NCI-H2227 treated with DMSO at 0.1 percent for 48 hours (cell line): ENCODE results near the gene RCBTB2.
"Not testable (repeated sequence)": the region's sequence is repeated elsewhere in the genome, so short reads cannot be mapped to it uniquely, and the experiment has no call there.

Experiments
- DNase-seq: peaks from one replicate; lab custom pipeline; 2025; lab: John Stamatoyannopoulos, UW

RCBTB2 gene

DNA sequence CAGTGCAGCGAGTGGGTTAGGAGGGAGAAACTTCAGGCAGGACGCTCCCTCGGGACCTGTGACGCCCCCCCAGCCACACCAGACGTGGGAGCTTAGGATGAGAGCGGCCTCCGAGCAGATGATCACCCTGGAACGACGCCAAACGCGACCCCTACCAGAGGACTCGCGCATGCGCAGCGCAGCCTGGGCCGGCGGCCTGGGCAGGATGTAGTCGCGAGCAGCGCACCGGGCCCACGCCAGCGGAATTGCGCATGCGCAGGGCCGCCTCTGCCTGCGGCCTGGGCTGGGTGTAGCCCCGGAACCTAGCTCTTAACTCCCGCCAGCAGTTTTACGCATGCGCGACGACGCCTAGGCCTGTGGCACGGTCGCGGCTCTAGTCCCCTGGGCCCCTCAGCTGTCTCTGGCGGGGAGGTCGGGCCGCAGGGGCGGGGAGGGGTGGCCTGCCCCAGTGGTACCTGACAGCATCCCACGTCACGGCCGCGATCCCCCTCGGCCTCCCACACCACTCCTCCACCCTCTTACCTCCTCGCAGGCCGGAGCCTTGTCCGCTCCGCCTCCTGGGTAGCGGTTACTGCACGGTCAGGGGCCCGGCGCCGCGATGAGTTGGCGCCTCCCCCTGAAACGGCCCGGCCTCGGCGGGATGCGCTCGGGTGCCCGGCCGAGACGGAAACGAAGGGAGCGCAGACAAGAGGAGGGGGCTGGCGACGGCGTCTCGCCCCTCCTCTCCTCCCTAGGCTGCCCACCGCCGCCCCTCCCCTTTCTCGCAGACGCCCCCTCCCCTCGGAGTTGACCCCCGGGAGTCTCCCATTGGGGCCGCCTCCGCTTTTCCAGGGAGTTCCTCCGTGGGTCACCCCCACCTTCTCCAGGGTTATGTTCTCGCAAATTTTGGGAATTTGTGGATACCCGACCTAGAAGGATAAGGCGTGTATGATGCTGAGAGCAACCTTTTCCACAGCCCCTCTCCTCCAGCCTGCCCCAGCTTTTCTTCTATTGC is at the start of gene RCBTB2:
RCBTB2 (minus strand) TSS at position 575 of the 994 bp plus-strand sequence. CDS start 11,141 bp downstream, outside the sequence.
- peak; percentile 92 for DNase-seq

DNA sequence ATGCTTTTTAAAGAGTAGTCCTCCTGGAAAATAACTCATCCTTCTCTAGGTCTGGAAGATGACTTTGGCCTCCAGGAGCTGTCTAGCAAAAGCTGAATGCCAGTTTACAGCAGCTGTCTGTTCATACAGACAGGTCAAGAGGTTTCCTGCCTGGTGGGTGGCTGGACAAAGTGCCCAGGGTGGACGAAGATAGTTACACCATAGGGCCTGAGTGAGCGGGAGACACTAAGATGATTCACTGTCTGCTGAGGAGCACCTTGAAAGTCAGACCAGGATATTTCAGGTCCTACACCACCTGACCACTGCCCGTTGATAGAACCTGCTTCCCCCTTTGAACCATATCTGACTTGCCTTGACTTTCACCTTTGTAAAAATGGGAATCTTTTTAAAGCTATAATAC is 49.2 kb upstream of the RCBTB2 start:
- DNase-seq, result no peak

DNA sequence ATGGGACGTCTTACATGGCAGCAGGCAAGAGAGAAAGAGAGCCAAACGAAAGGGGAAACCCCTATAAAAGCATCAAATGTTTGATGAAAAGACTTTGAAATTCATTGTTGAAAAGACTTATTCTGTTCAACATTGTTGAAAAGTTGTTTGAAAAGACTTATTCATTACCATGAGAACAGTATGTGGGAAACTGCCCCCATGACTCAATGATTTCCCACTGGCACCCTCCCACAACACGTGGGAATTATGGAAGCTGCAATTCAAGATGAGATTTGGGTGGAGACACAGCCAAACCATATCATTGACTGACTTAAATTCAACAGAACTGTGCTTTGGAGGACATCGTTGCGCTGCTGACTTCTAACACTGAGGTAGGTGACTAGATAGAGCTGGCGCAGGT is 48.0 kb upstream of the RCBTB2 start:
- DNase-seq, result no peak

DNA sequence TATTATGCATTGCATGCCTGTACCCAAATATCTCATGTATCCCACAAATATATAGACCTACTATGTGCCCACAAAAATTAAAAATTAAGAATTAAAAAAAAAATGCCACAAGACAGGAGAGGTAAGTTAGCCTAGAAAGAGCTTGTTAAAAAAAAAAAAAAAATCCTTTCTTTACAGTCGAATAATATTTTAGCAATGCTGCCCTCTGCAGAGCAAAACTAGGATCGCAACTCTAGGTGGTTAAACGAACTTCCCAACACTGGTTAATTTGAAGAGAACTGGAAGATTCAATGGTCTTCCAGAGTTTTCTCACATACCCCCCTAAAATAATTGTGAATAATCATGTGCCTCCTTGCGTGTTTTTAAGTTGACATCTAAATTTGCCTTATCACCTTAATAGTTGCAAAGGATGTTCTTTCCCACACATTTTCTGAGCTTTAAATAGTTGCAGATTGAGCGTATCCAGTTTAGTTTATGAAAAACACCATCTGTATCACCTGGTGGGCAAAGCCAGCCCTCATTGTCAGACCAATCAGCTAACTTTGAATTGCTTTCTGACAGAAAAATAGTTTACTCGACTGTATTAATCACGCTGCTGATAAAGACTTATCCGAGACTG is 47.4 kb upstream of the RCBTB2 start:
- DNase-seq, result peak; percentile 60

DNA sequence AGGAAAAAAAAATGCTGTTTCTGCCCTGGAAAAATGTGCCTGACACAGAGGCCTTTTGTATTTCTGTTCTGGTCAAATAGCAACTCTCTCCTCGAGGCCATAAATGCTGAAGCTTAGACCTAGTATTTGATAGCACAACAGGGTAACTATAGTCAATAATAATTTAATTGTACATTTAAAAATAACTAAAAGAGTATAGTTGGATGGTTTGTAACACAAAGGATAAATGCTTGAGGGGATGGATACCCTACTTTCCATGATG is 47.0 kb upstream of the RCBTB2 start:
- not testable (repeated sequence) for DNase-seq

DNA sequence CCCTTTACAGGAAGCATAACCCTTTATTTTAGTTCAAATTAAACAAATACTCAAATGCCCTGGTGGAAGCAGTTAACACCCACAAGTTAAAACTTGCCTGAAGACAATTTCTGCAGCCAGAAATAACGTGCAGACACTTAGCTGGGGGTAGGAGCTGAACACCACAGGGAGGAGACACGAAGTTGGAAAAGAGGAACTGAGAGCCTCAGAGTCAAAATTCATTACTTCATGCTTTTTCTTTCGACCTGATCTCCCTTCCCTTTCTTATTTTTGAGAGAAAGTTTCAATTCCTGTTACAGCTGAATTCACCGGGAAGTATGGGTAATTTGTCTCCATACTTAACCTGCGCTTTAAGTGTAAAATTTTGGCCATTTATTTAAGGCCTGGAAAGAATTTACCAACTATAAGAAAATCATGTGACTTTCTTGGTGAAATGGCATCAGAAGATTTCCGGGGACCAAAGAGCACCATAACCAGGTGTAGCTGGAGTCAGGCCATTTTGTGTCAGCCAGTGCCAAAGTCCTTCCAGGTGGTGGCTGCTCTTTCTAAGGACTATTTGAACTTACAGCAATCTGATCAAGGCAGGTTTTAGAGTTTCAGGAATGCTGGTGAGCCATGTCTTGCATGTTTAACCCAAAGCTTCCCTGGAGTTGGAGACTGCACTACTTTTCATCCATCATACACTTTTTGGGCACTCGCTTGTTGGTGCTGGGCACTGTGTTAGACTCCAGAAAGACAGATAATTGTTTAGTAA is 46.5 kb upstream of the RCBTB2 start:
- DNase-seq, result no peak

DNA sequence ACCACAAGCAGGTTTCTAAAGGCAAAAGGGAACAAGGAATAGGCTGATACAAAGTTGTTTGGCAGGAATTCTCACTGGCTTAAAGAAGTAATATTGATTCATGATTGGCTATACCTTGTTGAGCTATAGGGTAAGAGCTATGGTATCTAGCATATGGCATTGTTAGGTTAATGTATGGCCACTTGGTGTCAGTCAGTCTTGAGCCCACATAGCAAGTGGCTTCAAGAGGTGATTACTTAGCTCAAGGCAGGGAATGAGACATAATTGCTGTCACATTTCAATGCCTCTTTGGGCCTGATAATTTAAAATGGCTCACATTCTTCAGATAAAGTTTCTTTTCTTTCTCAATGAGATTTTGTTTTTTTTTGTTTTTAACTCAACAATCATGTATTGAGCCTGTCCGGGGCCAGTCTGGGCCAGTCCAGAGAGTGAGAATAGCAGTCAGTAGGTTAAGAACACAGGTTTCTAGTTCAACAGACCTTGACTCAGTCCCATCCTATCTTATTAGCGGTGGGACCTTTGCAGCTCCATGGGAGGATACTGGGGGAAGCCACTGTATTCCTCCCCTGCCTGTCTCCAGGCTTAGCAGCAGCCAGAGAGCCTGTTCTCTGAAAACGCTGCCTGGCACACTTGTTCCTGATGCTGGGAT is 45.8 kb upstream of the RCBTB2 start:
- DNase-seq, result no peak

DNA sequence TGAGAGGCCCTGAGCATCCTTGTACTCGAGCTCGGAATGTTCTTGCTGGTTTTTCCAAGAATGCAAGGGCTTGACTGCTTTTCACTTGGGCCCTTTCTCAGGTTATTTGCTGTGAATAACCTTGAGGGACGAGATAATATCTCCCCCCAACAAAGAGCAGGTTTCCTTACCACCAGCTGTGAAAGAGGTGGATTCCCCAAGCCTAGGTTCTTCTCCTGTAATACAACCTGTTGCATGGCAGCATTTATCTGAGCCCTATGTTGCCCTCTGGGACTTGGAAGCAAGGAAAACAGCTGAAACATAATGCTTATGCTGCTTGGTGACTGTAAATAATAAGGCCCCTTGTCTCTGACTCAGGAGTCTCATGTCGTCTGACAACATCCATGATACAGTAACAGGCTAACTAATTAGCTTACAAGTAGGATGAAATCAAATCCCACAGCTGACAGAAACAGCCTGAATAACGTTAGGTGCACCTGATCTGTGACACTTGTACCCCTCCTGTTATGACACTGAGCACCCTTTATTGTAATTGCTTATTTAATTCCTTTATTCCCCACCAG is 43.6 kb upstream of the RCBTB2 start:
- DNase-seq, result no peak

DNA sequence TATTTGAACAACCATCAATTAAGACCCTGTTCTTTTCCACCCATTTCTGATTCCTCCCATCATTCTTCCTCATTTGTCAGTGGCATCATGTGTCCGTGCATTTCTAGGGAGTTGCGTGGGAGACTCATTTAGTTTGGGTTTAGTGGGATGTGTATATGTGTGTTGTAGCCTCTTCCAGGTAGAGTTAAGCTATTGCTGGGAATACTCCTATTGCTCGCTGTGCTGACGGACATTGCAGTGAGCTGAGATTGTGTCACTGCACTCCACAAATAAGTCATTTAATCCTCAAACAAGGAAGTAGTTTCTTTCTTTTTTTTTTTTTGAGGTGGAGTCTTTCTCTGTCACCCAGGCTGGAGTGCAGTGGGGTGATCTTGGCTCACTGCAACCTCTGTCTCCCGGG is 42.2 kb upstream of the RCBTB2 start:
- no peak for DNase-seq

DNA sequence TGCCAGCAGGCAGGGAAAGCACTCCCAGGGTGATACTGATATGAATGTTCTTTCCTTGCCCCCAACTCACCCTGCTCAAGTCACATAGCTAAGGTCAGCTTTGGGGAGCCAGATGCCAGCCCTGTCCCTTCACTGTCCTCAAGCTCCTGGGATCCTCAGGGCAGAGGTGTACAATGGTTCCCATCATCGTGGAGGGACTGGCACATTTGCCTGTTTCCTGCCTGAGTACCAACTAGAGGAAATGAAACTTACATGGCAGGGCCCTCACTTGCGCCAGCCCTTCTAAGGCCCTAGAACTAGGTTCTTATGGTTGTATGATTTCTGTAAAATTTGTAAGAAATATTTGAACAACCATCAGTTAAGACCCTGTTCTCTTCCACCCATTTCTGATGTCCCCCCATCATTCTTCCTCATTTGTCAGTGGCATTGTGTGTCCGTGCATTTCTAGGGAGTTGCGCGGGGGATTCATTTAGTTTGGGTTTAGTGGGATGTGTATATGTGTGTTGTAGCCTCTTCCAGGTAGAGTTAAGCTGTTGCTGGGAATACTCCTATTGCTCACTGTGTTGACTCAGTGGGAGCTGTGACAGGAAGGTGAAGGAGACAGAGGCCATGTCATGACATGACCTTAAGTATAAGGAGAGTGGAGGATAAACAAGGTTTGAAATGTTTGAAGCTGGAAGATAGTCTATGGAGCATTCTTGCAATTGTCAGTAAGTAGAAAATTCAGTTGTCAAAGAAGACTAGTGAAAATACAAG is 41.3 kb upstream of the RCBTB2 start:
- DNase-seq, result no peak

DNA sequence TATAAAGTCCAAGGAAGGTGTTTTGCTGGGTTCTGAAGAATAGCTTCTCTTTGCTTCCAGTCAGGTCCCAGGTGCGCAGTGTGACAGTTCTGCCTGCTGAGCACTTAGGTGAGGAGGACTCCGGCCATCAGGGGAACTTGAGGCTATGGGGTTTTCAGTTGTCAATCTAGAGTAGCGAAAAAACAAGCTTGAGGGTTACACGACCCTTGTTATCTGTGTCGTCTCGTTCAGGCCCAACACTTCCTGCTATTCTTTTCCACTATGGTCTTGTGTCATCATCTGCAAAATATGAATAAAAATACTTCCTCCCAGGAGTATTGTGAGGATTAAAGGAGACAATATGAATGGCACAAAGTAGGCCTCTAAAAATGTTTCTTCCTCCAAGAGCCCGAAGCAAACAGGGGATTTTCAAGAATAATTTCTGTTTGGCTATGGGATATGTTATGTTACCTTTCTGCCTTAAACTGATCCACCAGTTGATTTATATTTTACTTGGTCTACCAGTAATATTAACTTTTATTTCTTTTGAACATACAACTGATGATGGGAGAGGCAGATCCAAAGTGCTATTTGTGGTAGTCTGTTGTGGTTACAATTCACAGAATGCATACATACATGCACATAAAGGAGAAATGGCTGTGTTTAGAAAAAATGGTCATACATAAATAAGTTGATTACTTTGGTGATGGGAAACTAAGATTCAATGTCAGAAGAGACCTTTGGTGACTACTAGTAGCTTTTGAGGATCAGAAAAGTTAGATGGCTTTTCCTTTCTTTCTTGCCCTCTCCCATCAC is 40.5 kb upstream of the RCBTB2 start:
- DNase-seq, result no peak

DNA sequence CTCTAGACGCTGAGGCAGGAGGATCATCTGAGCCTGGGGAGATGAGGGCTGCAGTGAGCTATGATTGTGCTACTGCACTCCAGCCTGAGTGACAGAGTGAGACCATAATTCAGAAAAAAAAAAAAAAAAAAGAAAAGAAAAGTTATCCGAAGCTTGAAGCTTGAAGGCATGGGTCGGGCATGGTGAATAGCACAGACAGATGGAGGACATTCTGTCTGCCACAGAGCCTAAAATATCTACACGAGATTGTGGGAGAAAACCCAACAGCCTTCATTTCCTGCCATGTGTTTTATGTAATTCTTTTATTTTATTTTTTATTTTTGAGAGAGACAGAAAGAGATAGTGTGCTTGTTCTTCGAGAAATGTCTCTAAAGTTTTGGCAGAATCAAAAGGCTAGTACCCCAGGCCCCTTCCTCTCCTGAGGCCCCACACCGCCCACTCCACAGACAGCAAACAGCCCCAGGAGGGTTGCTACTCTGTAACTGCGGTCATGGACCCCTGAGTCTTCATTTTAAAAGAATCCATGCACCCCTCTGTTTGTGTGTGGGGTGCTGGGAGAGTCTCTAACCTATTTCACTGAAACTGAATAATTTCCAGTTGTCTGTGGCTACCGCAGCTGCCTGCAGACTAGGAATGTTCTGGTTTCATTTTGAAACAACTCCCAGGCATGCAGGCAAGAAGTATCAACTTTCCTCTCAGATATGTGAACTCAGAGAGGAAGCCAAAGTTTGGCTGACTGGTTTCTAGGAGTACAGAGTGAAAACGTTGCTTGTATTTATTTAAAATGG is 38.4 kb upstream of the RCBTB2 start:
- no peak for DNase-seq

DNA sequence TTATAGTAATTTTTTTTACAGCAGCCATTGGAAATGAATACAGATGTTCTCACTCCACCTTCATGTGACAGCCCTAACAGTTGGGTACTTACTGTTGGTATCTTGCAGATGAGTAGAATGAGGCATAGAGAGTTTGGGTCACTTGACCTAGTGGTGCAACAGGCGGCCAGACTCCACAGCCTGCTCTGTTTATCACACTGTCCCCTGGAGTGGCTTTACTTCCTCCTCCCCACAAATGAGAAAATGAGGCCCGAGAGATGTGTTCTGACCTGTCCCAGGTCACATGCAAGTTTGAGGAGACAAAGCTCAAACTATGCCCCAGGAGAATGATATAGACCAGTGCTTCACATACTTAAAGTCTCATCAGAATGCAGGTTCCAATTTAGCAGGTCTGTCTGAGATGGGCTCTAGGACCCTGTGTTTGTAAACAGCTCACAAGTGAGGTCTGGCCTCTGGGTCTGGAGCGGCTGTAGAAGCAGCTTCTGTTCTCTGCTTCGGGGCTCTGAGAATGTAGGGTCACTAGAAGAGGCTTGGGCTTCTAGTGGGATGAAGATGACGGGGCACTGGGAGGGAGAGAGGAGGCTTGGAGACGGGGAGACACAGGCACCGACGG is 37.4 kb upstream of the RCBTB2 start:
- DNase-seq, result no peak

DNA sequence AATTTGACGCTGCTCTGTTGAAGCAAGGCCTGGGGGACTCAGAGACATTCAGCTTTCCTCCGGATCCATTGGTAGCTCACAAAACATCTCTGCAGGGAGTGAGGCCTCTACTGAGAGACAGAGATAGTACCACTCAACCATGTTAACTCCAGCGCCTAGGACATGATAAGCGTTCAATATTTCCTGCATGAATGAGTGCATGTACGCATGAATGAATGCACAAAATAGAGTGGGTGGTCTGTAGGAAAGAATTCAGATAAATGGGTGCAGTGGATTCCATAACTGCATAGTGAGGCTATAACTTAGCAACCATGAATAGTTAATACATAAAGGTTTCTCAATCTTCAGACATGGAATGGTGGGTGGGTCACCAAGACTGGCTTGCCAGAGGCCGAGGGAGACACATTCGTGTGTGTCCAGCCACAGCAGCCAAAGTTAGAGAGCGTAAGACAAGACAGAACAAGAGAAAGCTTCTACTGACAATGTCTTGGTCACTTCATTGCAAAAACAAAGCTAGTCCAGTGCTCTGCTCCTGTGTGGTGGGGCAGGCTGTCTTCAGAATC is 36.3 kb upstream of the RCBTB2 start:
- no peak for DNase-seq

DNA sequence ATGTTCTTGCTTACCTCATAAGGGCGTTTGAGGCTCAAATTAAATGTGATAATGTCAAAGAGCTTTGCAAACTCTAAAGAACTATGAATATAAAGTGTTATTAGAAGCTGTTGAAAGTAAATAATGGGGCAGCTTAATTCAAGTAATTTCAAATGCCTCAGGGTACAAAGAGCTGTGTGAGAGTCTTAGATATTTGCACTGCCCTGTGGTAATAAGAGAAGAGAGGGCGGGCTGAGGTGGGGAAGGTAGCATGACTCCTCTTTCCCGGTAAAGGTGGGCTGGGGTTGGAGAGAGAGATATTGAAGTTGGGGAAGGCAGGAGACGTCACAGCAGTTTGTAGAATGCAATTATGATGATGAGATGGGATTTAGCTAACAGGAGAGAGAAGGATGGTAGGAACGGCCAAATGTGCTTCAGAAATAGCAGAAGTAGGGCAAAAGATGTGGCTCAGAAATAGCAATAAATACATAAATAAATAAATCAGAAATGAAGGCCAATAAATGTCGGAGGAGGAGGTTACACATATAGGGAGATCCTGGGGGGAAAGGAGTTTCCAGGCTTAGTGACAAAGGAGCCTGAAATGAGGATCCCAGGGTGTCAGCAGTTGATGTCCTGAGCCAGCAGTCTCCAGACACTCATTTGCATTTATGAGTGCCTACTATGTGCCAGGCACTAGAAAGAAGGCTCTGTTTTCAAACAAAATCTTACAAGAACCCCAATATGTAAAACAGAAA is 35.7 kb upstream of the RCBTB2 start:
- DNase-seq, result no peak

DNA sequence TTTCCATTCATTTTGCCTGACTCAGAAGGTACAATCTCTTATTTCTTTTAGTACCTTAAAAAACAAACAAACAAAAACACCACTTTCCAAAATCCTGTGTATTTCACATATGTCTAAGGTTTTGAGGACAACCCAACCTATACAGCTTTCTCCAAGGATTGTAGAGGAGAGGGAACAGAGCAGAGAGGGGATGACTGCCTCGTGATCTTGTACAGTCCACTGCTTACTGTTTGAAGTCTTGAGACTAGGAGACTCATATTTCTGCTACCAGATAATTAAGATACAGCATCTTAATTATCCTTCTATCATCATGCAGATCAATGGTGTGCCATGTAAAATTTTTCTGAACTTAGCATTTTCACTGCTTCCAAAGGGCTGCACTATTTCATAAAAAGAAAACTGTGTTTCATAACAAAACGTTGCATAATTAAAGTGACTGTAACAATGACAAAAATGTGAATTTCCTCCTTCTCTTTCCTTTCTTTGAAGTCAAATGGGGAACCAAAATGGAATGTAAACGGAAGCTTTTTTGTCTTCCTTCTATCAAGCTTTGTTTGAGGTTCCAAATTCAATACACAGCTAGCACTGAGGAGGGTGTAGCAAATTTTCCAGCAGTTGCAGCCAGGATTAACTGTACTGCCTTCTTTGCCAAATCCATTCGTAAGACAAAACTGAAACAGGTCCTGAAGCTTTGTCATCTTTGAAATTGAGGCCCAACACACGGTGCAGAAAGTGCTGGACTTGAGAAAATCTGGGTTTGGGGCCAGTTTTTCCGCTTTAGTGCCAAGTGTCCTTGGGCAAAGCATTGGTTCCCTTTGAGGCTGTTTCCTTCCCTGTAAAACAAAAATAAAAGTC is 34.9 kb upstream of the RCBTB2 start:
- DNase-seq, result no peak

DNA sequence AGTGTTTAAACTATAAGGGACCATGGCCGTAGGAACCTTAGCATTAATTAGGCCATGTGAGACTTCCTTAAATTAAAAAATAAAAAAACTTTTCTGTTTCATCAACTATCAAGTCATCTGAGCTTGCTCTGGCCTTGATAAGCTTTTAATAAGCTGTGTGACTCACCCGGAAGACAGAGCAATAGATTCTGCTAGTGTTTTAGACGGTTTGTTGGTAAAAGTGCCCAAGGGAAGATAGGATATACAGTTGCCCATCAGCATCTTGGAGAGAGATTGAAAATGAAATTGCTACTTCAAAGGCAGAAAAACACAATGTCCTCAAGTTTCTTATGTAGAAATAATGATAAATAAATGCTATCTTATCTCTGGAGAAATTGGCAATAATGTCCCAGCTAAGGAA is 31.2 kb upstream of the RCBTB2 start:
- DNase-seq, result no peak
